GM23338 (cell line): ENCODE results near the gene BCL11B. TPM values are rescaled to one million over a fixed set of nuclear protein-coding genes. Genes with fewer than 3 reads are reported as not detected.

Experiments
- ATAC-seq: fragments of 200-7000 bp; cut with Tn5 transposase; 3 replicates; pipeline ENCODE4 v1.9.1; 2020
- DNase-seq: peaks from one replicate; pipeline ENCODE4 v3.0.0-alpha.2; 2015; ENCODE audit warnings: low spot score
- H2AFZ ChIP-seq: fragments of 200-600 bp; sonication (generic); 2 replicates; pipeline ENCODE4 v1.8.0; 2016; ENCODE audit warnings: antibody characterized with exemption, mild to moderate bottlenecking, moderate library complexity
- H3F3A ChIP-seq: fragments of 200-600 bp; sonication (generic); replicated peaks from 2 replicates; pipeline ENCODE4 v1.8.0; 2017; ENCODE audit warnings: antibody characterized with exemption, mixed run types, low read depth
- H3K27ac ChIP-seq: fragments of 200-600 bp; sonication (generic); 2 replicates; pipeline ENCODE4 v1.6.1; 2016; ENCODE audit warnings: low read depth
- H3K27me3 ChIP-seq: fragments of 200-600 bp; sonication (generic); 2 replicates; pipeline ENCODE4 v1.8.0; 2016; ENCODE audit warnings: mild to moderate bottlenecking, mixed run types, moderate library complexity; ENCODE audit not compliant: insufficient read depth
- H3K36me3 ChIP-seq: fragments of 200-600 bp; sonication (generic); 2 replicates; pipeline ENCODE4 v1.8.0; 2016; ENCODE audit warnings: mild to moderate bottlenecking; ENCODE audit not compliant: insufficient read depth
- H3K4me1 ChIP-seq: fragments of 200-600 bp; sonication (generic); 2 replicates; pipeline ENCODE4 v1.8.0; 2016; ENCODE audit warnings: mild to moderate bottlenecking, moderate library complexity; ENCODE audit not compliant: insufficient read depth
- H3K4me2 ChIP-seq: fragments of 200-600 bp; sonication (generic); 2 replicates; pipeline ENCODE4 v1.7.1; 2017; ENCODE audit warnings: mixed run types
- H3K4me3 ChIP-seq: fragments of 200-600 bp; sonication (generic); 2 replicates; pipeline ENCODE4 v1.6.1; 2016; ENCODE audit warnings: mixed run types
- H3K79me2 ChIP-seq: fragments of 200-600 bp; sonication (generic); replicated peaks from 2 replicates; pipeline ENCODE4 v1.8.0; 2017; ENCODE audit warnings: mild to moderate bottlenecking; ENCODE audit not compliant: insufficient read depth
- H3K9me2 ChIP-seq: fragments of 200-600 bp; sonication (generic); 2 replicates; pipeline ENCODE4 v1.8.0; 2017; ENCODE audit not compliant: insufficient read depth
- H4K20me1 ChIP-seq: fragments of 200-600 bp; sonication (generic); replicated peaks from 2 replicates; pipeline ENCODE4 v1.8.0; 2017; ENCODE audit warnings: mild to moderate bottlenecking; ENCODE audit not compliant: insufficient read depth
- H3K27ac Mint-ChIP-seq: 2 replicates; pipeline ENCODE4 v1.8.0; 2020; ENCODE audit warnings: inconsistent platforms, mild to moderate bottlenecking, moderate library complexity, mixed read lengths
- H3K27me3 Mint-ChIP-seq: 3 replicates; pipeline ENCODE4 v1.8.0; 2022; ENCODE audit warnings: low read depth, mild to moderate bottlenecking, moderate library complexity, mixed read lengths, inconsistent platforms; ENCODE audit not compliant: insufficient read depth, poor library complexity
- H3K36me3 Mint-ChIP-seq: 3 replicates; pipeline ENCODE4 v1.8.0; 2021; ENCODE audit warnings: low read depth, mild to moderate bottlenecking, inconsistent platforms, moderate library complexity, mixed read lengths
- H3K4me1 Mint-ChIP-seq: 3 replicates; pipeline ENCODE4 v1.8.0; 2020; ENCODE audit warnings: mild to moderate bottlenecking, inconsistent platforms, mixed read lengths
- H3K4me3 Mint-ChIP-seq: 3 replicates; pipeline ENCODE4 v1.8.0; 2021; ENCODE audit warnings: moderate library complexity, mild to moderate bottlenecking, inconsistent platforms, mixed read lengths
- H3K9me3 Mint-ChIP-seq: 3 replicates; pipeline ENCODE4 v1.8.0; 2020; ENCODE audit warnings: moderate library complexity, mild to moderate bottlenecking, inconsistent platforms, mixed read lengths
- CREB1 ChIP-seq: fragments of 250-450 bp; sonication (Bioruptor Pico); IDR thresholded peaks from 2 replicates; pipeline ENCODE4 v1.5.0; 2020; ENCODE audit warnings: low read depth, mild to moderate bottlenecking, moderate library complexity
- ETS1 ChIP-seq: IDR thresholded peaks from 2 replicates; pipeline ENCODE4 v1.6.1; 2016; ENCODE audit warnings: antibody characterized with exemption
- EZH2 ChIP-seq: fragments of 200-600 bp; sonication (generic); IDR thresholded peaks from one replicate; pipeline ENCODE4 v1.8.0; 2017; ENCODE audit warnings: antibody characterized with exemption, mild to moderate bottlenecking, low read depth; ENCODE audit not compliant: unreplicated experiment
- EZH2phosphoT487 ChIP-seq: fragments of 200-600 bp; sonication (generic); IDR thresholded peaks from one replicate; pipeline ENCODE4 v1.8.1; 2018; ENCODE audit warnings: antibody characterized with exemption; ENCODE audit not compliant: unreplicated experiment
- JUNB ChIP-seq: IDR thresholded peaks from one replicate; pipeline ENCODE4 v1.6.1; 2016; ENCODE audit warnings: antibody characterized with exemption; ENCODE audit not compliant: unreplicated experiment
- NANOG ChIP-seq: IDR thresholded peaks from 2 replicates; pipeline ENCODE4 v1.6.1; 2016; ENCODE audit warnings: antibody characterized with exemption, borderline replicate concordance
- POLR2AphosphoS5 ChIP-seq: IDR thresholded peaks from 2 replicates; pipeline ENCODE4 v1.6.1; 2016; ENCODE audit warnings: antibody characterized with exemption, low read depth
- STAT1 ChIP-seq: IDR thresholded peaks from one replicate; pipeline ENCODE4 v1.6.1; 2016; ENCODE audit warnings: antibody characterized with exemption; ENCODE audit not compliant: unreplicated experiment
- ZNF114 ChIP-seq: fragments of 250-450 bp; sonication (Bioruptor Pico); IDR thresholded peaks from 2 replicates; pipeline ENCODE4 v1.5.0; 2020; ENCODE audit warnings: mild to moderate bottlenecking, moderate library complexity
- ZNF331 ChIP-seq: fragments of 250-450 bp; sonication (Bioruptor Pico); IDR thresholded peaks from 2 replicates; pipeline ENCODE4 v1.5.0; 2020; ENCODE audit warnings: low read depth, mild to moderate bottlenecking, moderate library complexity
- ZNF462 ChIP-seq: fragments of 250-450 bp; sonication (Bioruptor Pico); IDR thresholded peaks from 2 replicates; pipeline ENCODE4 v1.5.0; 2020; ENCODE audit warnings: mild to moderate bottlenecking, moderate library complexity
- polyA plus RNA-seq: library from polyadenylated mRNA; unstranded; fragments of >200 nt; fragmentation: Nextera tagmentation; extraction: Ambion mirVana; gene quantifications from 2 replicates; pipeline ENCODE4 v1.2.1, GENCODE V29; 2016
- total RNA-seq: library from RNA; depleted of rRNA; stranded (reverse); fragments of >200 nt; shearing (Covaris generic); gene quantifications from 2 replicates; pipeline ENCODE4 v1.2.3, GENCODE V29; 2014
- TF ChIP-seq, protein P1 (sequence below), 2 experiments: fragments of 200-600 bp in 1 of 2; sonication (generic) in 1 of 2; conservative IDR thresholded peaks; 2 replicates each; pipeline versions ENCODE4 v1.5.1 to v1.6.1; 2016 to 2017; ENCODE audit warnings: antibody characterized with exemption in 2 of 2, low read depth in 2 of 2, mild to moderate bottlenecking in 2 of 2, moderate library complexity in 1 of 2
- TF ChIP-seq, protein P2 (sequence below): IDR thresholded peaks from one replicate; pipeline ENCODE4 v1.6.1; 2018; ENCODE audit warnings: antibody characterized with exemption; ENCODE audit not compliant: unreplicated experiment

Gene BCL11B
- total and polyA plus RNA-seq, 2 experiments from 2014 or later: 2.4 to 6.7 TPM

- Histone ChIP-seq H3K27me3 (no peaks in the 10 kb centered on the region), H3K4me3 (no peak overlapping the region), H4K20me1 (no peaks in the 10 kb centered on the region), H3K4me2 (peak overlapping the region; percentile 84; the same call in 1 of the 2 replicates), H3K4me1 (peaks cover 67% of the 10 kb centered on the region), H2AFZ (no peak overlapping the region), H3K9me2 (no peaks in the 10 kb centered on the region), H3K79me2 (peaks cover 93% of the 10 kb centered on the region), H3K36me3 (no peaks in the 10 kb centered on the region), H3K27ac (peak overlapping the region; percentile 82), H3F3A (no peaks in the 10 kb centered on the region)
- no peak for ATAC-seq
- peak overlapping the region; percentile 74; the same call in 1 of the 3 replicates for H3K4me3 Mint-ChIP-seq
- TF ChIP-seq POLR2AphosphoS5 (no peak), EZH2phosphoT487 (no peak), NANOG (no peak), JUNB (no peak), STAT1 (no peak), EZH2 (no peak), CREB1 (CRISPR knock-in tag) (no peak), ETS1 (no peak), ZNF114 (CRISPR knock-in tag) (no peak), ZNF331 (no peak), ZNF462 (CRISPR knock-in tag) (no peak)
- TF ChIP-seq, protein P1, sequence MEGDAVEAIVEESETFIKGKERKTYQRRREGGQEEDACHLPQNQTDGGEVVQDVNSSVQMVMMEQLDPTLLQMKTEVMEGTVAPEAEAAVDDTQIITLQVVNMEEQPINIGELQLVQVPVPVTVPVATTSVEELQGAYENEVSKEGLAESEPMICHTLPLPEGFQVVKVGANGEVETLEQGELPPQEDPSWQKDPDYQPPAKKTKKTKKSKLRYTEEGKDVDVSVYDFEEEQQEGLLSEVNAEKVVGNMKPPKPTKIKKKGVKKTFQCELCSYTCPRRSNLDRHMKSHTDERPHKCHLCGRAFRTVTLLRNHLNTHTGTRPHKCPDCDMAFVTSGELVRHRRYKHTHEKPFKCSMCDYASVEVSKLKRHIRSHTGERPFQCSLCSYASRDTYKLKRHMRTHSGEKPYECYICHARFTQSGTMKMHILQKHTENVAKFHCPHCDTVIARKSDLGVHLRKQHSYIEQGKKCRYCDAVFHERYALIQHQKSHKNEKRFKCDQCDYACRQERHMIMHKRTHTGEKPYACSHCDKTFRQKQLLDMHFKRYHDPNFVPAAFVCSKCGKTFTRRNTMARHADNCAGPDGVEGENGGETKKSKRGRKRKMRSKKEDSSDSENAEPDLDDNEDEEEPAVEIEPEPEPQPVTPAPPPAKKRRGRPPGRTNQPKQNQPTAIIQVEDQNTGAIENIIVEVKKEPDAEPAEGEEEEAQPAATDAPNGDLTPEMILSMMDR (conservative IDR thresholded peaks at IDR 0.05; ENCODE audit: low read depth in 2 of 2): no peak
- TF ChIP-seq, protein P2, sequence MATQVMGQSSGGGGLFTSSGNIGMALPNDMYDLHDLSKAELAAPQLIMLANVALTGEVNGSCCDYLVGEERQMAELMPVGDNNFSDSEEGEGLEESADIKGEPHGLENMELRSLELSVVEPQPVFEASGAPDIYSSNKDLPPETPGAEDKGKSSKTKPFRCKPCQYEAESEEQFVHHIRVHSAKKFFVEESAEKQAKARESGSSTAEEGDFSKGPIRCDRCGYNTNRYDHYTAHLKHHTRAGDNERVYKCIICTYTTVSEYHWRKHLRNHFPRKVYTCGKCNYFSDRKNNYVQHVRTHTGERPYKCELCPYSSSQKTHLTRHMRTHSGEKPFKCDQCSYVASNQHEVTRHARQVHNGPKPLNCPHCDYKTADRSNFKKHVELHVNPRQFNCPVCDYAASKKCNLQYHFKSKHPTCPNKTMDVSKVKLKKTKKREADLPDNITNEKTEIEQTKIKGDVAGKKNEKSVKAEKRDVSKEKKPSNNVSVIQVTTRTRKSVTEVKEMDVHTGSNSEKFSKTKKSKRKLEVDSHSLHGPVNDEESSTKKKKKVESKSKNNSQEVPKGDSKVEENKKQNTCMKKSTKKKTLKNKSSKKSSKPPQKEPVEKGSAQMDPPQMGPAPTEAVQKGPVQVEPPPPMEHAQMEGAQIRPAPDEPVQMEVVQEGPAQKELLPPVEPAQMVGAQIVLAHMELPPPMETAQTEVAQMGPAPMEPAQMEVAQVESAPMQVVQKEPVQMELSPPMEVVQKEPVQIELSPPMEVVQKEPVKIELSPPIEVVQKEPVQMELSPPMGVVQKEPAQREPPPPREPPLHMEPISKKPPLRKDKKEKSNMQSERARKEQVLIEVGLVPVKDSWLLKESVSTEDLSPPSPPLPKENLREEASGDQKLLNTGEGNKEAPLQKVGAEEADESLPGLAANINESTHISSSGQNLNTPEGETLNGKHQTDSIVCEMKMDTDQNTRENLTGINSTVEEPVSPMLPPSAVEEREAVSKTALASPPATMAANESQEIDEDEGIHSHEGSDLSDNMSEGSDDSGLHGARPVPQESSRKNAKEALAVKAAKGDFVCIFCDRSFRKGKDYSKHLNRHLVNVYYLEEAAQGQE: no peak
- no peaks in the 10 kb centered on the region for H3K9me3 Mint-ChIP-seq
- H3K4me1 Mint-ChIP-seq: peaks cover 87% of the 10 kb centered on the region
- H3K36me3 Mint-ChIP-seq: no peaks in the 10 kb centered on the region
- no peak for DNase-seq
- H3K27me3 Mint-ChIP-seq: peaks cover 9% of the 10 kb centered on the region
- H3K27ac Mint-ChIP-seq: peak overlapping the region; percentile 69; the same call in 1 of the 2 replicates
Observed at GRCh38 chr14:99236386-99237138, 35.4 kb downstream of the BCL11B start.
